GM23248 (cell line): Measurements from ENCODE around the gene C2orf68. TPM values are rescaled to one million over a fixed set of nuclear protein-coding genes. Genes with fewer than 3 reads are reported as not detected.

Experiments used
- DNase-seq: peaks from one replicate; pipeline ENCODE4 v3.0.0-alpha.2; 2015
- H2AFZ ChIP-seq: fragments of 200-600 bp; sonication (generic); 2 replicates; pipeline ENCODE4 v1.6.1; 2016; ENCODE audit warnings: antibody characterized with exemption
- H3F3A ChIP-seq: fragments of 200-600 bp; sonication (generic); 2 replicates; pipeline ENCODE4 v1.6.1; 2016; ENCODE audit warnings: mild to moderate bottlenecking, antibody characterized with exemption, mixed run types; ENCODE audit not compliant: insufficient read depth
- H3K27ac ChIP-seq: fragments of 200-600 bp; sonication (generic); 2 replicates; pipeline ENCODE4 v1.5.1; 2016; ENCODE audit warnings: mild to moderate bottlenecking
- H3K27me3 ChIP-seq: fragments of 200-600 bp; sonication (generic); replicated peaks from 2 replicates; pipeline ENCODE4 v1.6.1; 2016; ENCODE audit warnings: mild to moderate bottlenecking; ENCODE audit not compliant: insufficient read depth
- H3K36me3 ChIP-seq: fragments of 200-600 bp; sonication (generic); 2 replicates; pipeline ENCODE4 v1.6.1; 2016; ENCODE audit warnings: low read depth, mild to moderate bottlenecking
- H3K4me1 ChIP-seq: fragments of 200-600 bp; sonication (generic); 2 replicates; pipeline ENCODE4 v1.6.1; 2016; ENCODE audit warnings: mild to moderate bottlenecking; ENCODE audit not compliant: insufficient read depth
- H3K4me2 ChIP-seq: fragments of 200-600 bp; sonication (generic); one replicate; pipeline ENCODE4 v1.6.1; 2016; ENCODE audit warnings: mild to moderate bottlenecking; ENCODE audit not compliant: unreplicated experiment
- H3K4me3 ChIP-seq: fragments of 200-600 bp; sonication (generic); 2 replicates; pipeline ENCODE4 v1.5.1; 2016; ENCODE audit warnings: mild to moderate bottlenecking
- H3K79me2 ChIP-seq: fragments of 200-600 bp; sonication (generic); 2 replicates; pipeline ENCODE4 v1.6.1; 2016; ENCODE audit warnings: mild to moderate bottlenecking; ENCODE audit not compliant: insufficient read depth
- H3K9ac ChIP-seq: fragments of 200-600 bp; sonication (generic); 2 replicates; pipeline ENCODE4 v1.6.1; 2016; ENCODE audit warnings: mild to moderate bottlenecking
- H3K9me2 ChIP-seq: fragments of 200-600 bp; sonication (generic); 2 replicates; pipeline ENCODE4 v1.6.1; 2016; ENCODE audit warnings: mixed run types, mild to moderate bottlenecking, moderate library complexity; ENCODE audit not compliant: insufficient read depth
- H3K9me3 ChIP-seq: fragments of 200-600 bp; sonication (generic); one replicate; pipeline ENCODE4 v1.6.1; 2017; ENCODE audit warnings: low read depth
- H4K20me1 ChIP-seq: fragments of 200-600 bp; sonication (generic); 2 replicates; pipeline ENCODE4 v1.6.0; 2016; ENCODE audit not compliant: insufficient read depth
- EZH2 ChIP-seq: fragments of 200-600 bp; sonication (generic); IDR thresholded peaks from 2 replicates; pipeline ENCODE4 v1.6.1; 2018; ENCODE audit warnings: antibody characterized with exemption, mild to moderate bottlenecking; ENCODE audit not compliant: insufficient read depth, poor library complexity, severe bottlenecking
- EZH2phosphoT487 ChIP-seq: fragments of 200-600 bp; sonication (generic); IDR thresholded peaks from 2 replicates; pipeline ENCODE4 v1.6.1; 2018; ENCODE audit warnings: antibody characterized with exemption, moderate library complexity, mild to moderate bottlenecking, low read depth; ENCODE audit not compliant: insufficient read depth
- WGBS, 2 experiments: methylation state at CpG; one replicate each; pipeline ENCODE4 v1.1.6; 2015 to 2017; ENCODE audit warnings: low lambda C conversion rate in 2 of 2, low coverage in 1 of 2; ENCODE audit errors: missing lambda C conversion rate in 2 of 2; 5-methylcytosine and 5-hydroxymethylcytosine counted together
- in situ Hi-C: fragments of 300-500 bp; cut with MboI; formaldehyde crosslinking; loops from 2 replicates; pipeline ENCODE4 v1.15.0; 2020
- polyA plus RNA-seq: library from polyadenylated mRNA; unstranded; fragments of >200 nt; fragmentation: Nextera tagmentation; extraction: Ambion mirVana; gene quantifications from 2 replicates; pipeline ENCODE4 v1.2.1, GENCODE V29; 2016
- total RNA-seq: library from RNA; depleted of rRNA; stranded (reverse); fragments of >200 nt; shearing (Covaris generic); gene quantifications from 2 replicates; pipeline ENCODE4 v1.2.3, GENCODE V29; 2014

C2orf68 gene
- total and polyA plus RNA-seq, 2 experiments from 2014 or later, result 9.8 to 30.4 TPM

- Histone ChIP-seq H3K4me1 (peaks cover 20% of the 10 kb centered on the region), H3K9ac (no peak overlapping the region), H3K4me2 (no peak overlapping the region), H3K36me3 (peaks cover 8% of the 10 kb centered on the region; the same call in 1 of the 2 replicates), H4K20me1 (no peaks in the 10 kb centered on the region), H3K27ac (no peak overlapping the region), H3K27me3 (no peaks in the 10 kb centered on the region), H3K79me2 (peaks cover 50% of the 10 kb centered on the region), H3K9me2 (no peaks in the 10 kb centered on the region), H3F3A (peaks cover 14% of the 10 kb centered on the region), H3K9me3 (no peaks in the 10 kb centered on the region), H3K4me3 (no peak overlapping the region), H2AFZ (no peak overlapping the region)
- 68 to 74% methylated on average over 15 to 17 of the region's 17 CpGs for WGBS, 2 experiments
- TF ChIP-seq EZH2phosphoT487, result no peak
- in situ Hi-C loops, result no loop called here
- no peak for DNase-seq
Measured at GRCh38 chr2:85599468-85600234, 12.2 kb downstream of the C2orf68 start.

DNA sequence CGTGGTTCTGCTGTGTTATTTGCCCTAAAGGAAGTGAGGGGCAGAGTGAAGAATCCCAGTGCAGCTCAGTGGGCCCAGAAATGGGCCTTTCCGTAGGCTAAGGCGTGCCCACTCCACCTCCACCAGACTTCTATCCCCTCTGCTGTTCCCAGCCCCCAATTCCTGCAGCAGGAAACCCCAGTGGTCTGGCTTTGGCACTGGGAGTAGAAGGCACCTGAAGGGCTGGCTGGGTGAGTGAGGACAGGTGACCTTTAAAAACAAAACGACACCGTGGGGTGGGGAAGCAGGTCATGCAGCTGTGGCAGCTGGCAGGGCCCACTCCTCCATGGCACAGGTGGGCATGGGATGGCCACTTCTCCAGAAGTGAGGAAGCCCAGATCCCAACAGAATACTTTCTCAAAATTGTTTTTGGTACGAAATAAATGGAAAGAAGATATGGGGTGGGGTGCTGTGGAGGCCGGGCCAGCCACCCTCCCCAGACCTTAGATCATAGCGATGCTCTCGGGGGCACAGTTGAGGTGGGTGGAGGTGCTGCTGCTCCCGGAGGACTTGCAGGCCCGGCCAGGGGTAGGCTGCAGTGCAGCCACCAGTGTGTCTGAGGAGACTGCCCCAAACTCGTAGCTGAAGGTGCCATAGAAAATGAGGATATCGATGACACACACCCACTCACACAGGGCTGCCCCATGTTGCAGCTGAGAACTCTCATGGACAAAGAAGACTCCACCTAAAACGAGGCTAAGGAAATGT lies 13.1 kb downstream of the C2orf68 start:
- Histone ChIP-seq H3K79me2 (peaks cover 50% of the 10 kb centered on the region), H3K36me3 (peaks cover 8% of the 10 kb centered on the region; the same call in 1 of the 2 replicates), H3F3A (peaks cover 15% of the 10 kb centered on the region), H4K20me1 (no peaks in the 10 kb centered on the region), H3K4me1 (peaks cover 17% of the 10 kb centered on the region), H3K4me2 (no peak overlapping the region), H2AFZ (no peak overlapping the region), H3K9me2 (no peaks in the 10 kb centered on the region), H3K27me3 (no peaks in the 10 kb centered on the region), H3K4me3 (no peak overlapping the region), H3K9me3 (no peaks in the 10 kb centered on the region), H3K9ac (no peak overlapping the region), H3K27ac (no peak overlapping the region)
- WGBS, 2 experiments, result 74 to 75% methylated on average over 14 of the region's 14 CpGs
- no peak for DNase-seq
- in situ Hi-C loops, result no loop called here
- TF ChIP-seq EZH2 (no peak), EZH2phosphoT487 (no peak)

DNA sequence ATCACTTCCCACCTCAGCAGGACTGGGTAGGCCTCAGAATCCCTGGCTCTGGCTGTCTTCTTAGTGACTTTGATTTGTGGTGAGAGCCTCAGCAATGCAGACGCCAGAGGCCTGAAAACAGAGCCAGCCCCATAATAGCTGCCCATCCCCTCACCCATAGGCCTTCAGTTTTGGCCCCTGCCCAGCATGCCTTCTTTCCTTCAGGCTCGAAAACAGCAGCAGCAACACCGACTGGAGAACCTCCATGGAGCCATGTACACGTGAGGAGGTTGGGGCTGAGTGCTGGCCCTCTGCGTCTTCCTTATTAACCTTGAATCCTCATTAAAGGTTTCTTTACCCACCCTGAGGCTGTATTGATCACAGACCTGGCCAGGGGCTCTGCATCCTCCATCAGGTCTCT lies 14.6 kb downstream of the C2orf68 start:
- Histone ChIP-seq H3K36me3 (peaks cover 8% of the 10 kb centered on the region; the same call in 1 of the 2 replicates), H3K9me2 (no peaks in the 10 kb centered on the region), H3K4me3 (peak overlapping the region; percentile 79; the same call in 1 of the 2 replicates), H3K79me2 (peaks cover 61% of the 10 kb centered on the region), H3K4me2 (peak overlapping the region; percentile 83), H3K9me3 (no peaks in the 10 kb centered on the region), H4K20me1 (no peaks in the 10 kb centered on the region), H3F3A (peaks cover 10% of the 10 kb centered on the region), H3K27ac (no peak overlapping the region), H3K4me1 (peaks cover 15% of the 10 kb centered on the region), H3K9ac (peak overlapping the region; percentile 88; the same call in 1 of the 2 replicates), H2AFZ (no peak overlapping the region), H3K27me3 (no peaks in the 10 kb centered on the region)
- 62 to 68% methylated on average over 5 of the region's 5 CpGs for WGBS, 2 experiments
- no peak for TF ChIP-seq EZH2phosphoT487
- TF ChIP-seq EZH2, result no peak
- in situ Hi-C loops, result no loop called here
- DNase-seq, result no peak

GRCh38 chr2:85596486-85597143 lies 15.3 kb downstream of the C2orf68 start:
- DNase-seq, result peak; percentile 32
- 64 to 69% methylated on average over 3 of the region's 3 CpGs for WGBS, 2 experiments
- peak overlapping the region; percentile 89 for H3K27ac ChIP-seq

More at GRCh38 chr2:85596486-85597143, 15.3 kb downstream of the C2orf68 start:
- Histone ChIP-seq H3K36me3 (peaks cover 8% of the 10 kb centered on the region; the same call in 1 of the 2 replicates), H3K4me3 (peak overlapping the region; percentile 79), H3K79me2 (peaks cover 67% of the 10 kb centered on the region), H3K4me1 (peaks cover 21% of the 10 kb centered on the region), H3K9me2 (no peaks in the 10 kb centered on the region), H3K4me2 (peak overlapping the region; percentile 83), H3K27me3 (no peaks in the 10 kb centered on the region), H4K20me1 (no peaks in the 10 kb centered on the region), H2AFZ (no peak overlapping the region), H3K9ac (peak overlapping the region; percentile 88), H3F3A (peaks cover 15% of the 10 kb centered on the region), H3K9me3 (no peaks in the 10 kb centered on the region)
- in situ Hi-C loops, result no loop called here
- no peak for TF ChIP-seq EZH2phosphoT487
- no peak for TF ChIP-seq EZH2
